ENCODE measurements around the gene TBXA2R. TPM values are rescaled to one million over a fixed set of nuclear protein-coding genes. Genes with fewer than 3 reads are reported as not detected.
"Not testable (repeated sequence)": the region's sequence is repeated elsewhere in the genome, so short reads cannot be mapped to it uniquely, and the experiment has no call there.

TBXA2R gene
- total and polyA plus RNA-seq, 4 donors = 1.7 to 6.0 (median 5.4) TPM

DNA sequence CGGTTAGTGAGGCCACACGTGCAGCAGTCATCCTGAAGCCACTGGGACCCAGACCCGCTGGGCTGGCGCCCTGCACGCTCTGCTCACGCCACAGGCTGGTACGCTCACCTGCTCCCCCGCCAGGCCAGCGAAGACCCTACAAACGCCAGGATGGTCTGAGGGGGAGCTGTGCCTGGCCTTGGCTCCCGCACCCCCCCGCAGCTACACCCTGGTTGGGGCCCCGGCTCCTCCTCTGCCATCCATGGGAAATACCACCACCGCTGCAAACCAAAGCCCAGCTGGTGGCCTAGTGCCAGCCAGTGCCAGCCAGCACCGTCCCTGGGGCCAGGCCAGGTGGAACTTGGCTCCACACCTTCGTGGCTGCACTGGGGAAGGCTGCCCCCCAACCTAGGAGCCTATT, 43.2 kb upstream of the TBXA2R start:
- WGBS = 86% methylated on average over 16 of the region's 16 CpGs
- H3K27me3 ChIP-seq (ENCODE audit: control insufficient read depth in 4 of 4, insufficient read depth in 4 of 4, low read length in 3 of 4) = no peaks in the 10 kb centered on the region
- H3K4me1 ChIP-seq (ENCODE audit: control insufficient read depth in 4 of 4, insufficient read depth in 4 of 4, low read length in 3 of 4) = peaks cover 6 to 16% (median 11%) of the 10 kb centered on the region in 4 donors
- no peak overlapping the region for H3K9ac ChIP-seq (ENCODE audit: low read depth in 1 of 2, low read length in 2 of 2)
- DNase-seq (ENCODE audit: low spot score) = no peak
- no peak overlapping the region for H3K27ac ChIP-seq (ENCODE audit: low read depth in 1 of 2, low read length in 2 of 2)
- H3K4me3 ChIP-seq (ENCODE audit: low read depth in 1 of 3, low read length in 3 of 3) = no peak overlapping the region
- no peak for TF ChIP-seq JUND (IDR thresholded peaks at IDR 0.05)
- TF ChIP-seq TAF1 (conservative IDR thresholded peaks at IDR 0.05) = no peak
- no peak for TF ChIP-seq HNF4A (conservative IDR thresholded peaks at IDR 0.05)
- no peak for TF ChIP-seq SP1 (IDR thresholded peaks at IDR 0.05)
- no peak for TF ChIP-seq NR2F2 (IDR thresholded peaks at IDR 0.05)
- TF ChIP-seq, protein P1, sequence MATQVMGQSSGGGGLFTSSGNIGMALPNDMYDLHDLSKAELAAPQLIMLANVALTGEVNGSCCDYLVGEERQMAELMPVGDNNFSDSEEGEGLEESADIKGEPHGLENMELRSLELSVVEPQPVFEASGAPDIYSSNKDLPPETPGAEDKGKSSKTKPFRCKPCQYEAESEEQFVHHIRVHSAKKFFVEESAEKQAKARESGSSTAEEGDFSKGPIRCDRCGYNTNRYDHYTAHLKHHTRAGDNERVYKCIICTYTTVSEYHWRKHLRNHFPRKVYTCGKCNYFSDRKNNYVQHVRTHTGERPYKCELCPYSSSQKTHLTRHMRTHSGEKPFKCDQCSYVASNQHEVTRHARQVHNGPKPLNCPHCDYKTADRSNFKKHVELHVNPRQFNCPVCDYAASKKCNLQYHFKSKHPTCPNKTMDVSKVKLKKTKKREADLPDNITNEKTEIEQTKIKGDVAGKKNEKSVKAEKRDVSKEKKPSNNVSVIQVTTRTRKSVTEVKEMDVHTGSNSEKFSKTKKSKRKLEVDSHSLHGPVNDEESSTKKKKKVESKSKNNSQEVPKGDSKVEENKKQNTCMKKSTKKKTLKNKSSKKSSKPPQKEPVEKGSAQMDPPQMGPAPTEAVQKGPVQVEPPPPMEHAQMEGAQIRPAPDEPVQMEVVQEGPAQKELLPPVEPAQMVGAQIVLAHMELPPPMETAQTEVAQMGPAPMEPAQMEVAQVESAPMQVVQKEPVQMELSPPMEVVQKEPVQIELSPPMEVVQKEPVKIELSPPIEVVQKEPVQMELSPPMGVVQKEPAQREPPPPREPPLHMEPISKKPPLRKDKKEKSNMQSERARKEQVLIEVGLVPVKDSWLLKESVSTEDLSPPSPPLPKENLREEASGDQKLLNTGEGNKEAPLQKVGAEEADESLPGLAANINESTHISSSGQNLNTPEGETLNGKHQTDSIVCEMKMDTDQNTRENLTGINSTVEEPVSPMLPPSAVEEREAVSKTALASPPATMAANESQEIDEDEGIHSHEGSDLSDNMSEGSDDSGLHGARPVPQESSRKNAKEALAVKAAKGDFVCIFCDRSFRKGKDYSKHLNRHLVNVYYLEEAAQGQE (IDR thresholded peaks at IDR 0.05) = no peak
- TF ChIP-seq, protein P2, sequence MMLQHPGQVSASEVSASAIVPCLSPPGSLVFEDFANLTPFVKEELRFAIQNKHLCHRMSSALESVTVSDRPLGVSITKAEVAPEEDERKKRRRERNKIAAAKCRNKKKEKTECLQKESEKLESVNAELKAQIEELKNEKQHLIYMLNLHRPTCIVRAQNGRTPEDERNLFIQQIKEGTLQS (IDR thresholded peaks at IDR 0.05) = no peak
- TF ChIP-seq FOXA1 (IDR thresholded peaks at IDR 0.05) = no peak
- no peak for TF ChIP-seq FOXA2 (IDR thresholded peaks at IDR 0.05)
- H3K9me3 ChIP-seq (ENCODE audit: control insufficient read depth in 4 of 4, low read length in 3 of 4) = no peaks in the 10 kb centered on the region
- H3K36me3 ChIP-seq (ENCODE audit: control insufficient read depth in 4 of 4, insufficient read depth in 3 of 4, low read depth in 1 of 4, low read length in 3 of 4) = peaks cover 0 to 17% (median 9%) of the 10 kb centered on the region in 4 donors

DNA sequence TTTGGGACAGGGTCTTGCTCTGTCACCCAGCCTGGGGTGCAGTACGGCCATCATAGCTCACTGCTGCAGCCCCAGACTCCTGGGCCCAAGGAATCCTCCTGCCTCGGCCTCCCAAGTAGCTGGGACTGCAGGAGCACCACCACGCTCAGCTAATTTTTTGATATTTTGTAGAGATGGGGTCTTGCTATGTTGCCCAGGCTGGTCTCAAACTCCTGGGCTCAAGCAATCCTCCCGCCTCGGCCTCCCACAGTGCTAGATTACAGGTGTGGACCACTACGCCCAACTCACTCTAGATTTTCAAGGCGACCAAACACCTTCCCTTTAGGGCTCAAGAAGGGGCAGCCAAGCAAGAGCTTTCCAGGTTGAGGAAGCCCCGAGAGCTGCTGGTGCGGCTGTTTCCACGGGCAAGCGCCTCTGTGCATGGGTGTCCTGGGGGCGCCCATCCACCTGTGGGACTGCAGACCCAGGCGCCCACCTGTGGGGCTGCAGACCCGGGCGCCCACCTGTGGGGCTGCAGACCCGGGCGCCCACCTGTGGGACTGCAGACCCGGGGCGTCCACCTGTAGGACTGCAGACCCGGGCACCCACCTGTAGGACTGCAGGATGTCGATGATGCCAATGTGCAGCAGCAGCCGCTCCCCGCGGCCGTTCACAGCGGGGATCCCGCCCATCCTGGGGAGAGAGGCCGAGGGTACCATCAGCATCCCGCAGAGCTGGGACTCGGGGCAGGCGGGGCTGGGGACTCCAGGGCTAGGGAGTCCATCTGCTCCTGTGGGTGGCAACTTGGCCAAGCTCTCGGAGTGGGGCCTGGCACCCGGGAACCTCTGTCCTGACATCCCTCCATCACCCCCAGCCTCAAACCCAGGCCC, 41.6 kb upstream of the TBXA2R start:
- 96% methylated on average over 33 of the region's 33 CpGs for WGBS
- Histone ChIP-seq H3K27me3 (ENCODE audit: control insufficient read depth in 4 of 4, insufficient read depth in 4 of 4, low read length in 3 of 4) (no peaks in the 10 kb centered on the region), H3K27ac (ENCODE audit: low read depth in 1 of 2, low read length in 2 of 2) (no peak overlapping the region), H3K36me3 (ENCODE audit: control insufficient read depth in 4 of 4, insufficient read depth in 3 of 4, low read depth in 1 of 4, low read length in 3 of 4) (peaks cover 0 to 14% (median 8%) of the 10 kb centered on the region in 4 donors), H3K4me1 (ENCODE audit: control insufficient read depth in 4 of 4, insufficient read depth in 4 of 4, low read length in 3 of 4) (peaks cover 9 to 24% (median 18%) of the 10 kb centered on the region in 4 donors), H3K4me3 (ENCODE audit: low read depth in 1 of 3, low read length in 3 of 3) (no peak overlapping the region), H3K9me3 (ENCODE audit: control insufficient read depth in 4 of 4, low read length in 3 of 4) (no peaks in the 10 kb centered on the region), H3K9ac (ENCODE audit: low read depth in 1 of 2, low read length in 2 of 2) (no peak overlapping the region)
- DNase-seq (ENCODE audit: low spot score) = no peak
- TF ChIP-seq, protein P3, sequence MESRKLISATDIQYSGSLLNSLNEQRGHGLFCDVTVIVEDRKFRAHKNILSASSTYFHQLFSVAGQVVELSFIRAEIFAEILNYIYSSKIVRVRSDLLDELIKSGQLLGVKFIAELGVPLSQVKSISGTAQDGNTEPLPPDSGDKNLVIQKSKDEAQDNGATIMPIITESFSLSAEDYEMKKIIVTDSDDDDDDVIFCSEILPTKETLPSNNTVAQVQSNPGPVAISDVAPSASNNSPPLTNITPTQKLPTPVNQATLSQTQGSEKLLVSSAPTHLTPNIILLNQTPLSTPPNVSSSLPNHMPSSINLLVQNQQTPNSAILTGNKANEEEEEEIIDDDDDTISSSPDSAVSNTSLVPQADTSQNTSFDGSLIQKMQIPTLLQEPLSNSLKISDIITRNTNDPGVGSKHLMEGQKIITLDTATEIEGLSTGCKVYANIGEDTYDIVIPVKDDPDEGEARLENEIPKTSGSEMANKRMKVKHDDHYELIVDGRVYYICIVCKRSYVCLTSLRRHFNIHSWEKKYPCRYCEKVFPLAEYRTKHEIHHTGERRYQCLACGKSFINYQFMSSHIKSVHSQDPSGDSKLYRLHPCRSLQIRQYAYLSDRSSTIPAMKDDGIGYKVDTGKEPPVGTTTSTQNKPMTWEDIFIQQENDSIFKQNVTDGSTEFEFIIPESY (IDR thresholded peaks at IDR 0.05) = no peak
- no peak for TF ChIP-seq TAF1 (conservative IDR thresholded peaks at IDR 0.05)
- TF ChIP-seq, protein P4, sequence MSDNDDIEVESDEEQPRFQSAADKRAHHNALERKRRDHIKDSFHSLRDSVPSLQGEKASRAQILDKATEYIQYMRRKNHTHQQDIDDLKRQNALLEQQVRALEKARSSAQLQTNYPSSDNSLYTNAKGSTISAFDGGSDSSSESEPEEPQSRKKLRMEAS (IDR thresholded peaks at IDR 0.05) = no peak
- TF ChIP-seq, protein P1 (IDR thresholded peaks at IDR 0.05) = no peak
- TF ChIP-seq, protein P2 (IDR thresholded peaks at IDR 0.05) = no peak

DNA sequence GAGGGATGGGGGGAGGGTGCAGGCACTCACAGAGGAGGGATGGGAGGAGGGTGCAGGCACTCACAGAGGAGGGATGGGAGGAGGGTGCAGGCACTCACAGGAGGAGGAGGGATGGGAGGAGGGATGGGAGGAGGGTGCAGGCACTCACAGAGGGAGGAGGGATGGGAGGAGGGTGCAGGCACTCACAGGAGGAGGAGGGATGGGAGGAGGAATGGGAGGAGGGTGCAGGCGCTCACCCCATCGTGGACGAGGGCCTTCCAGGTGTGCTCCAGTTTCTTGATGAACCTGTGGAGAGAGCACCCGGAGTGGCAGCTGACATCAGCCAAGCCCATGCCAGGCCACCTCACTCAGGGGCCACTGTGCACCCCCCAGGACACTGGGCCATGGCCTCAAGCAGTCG, 40.4 kb upstream of the TBXA2R start:
- not testable (repeated sequence) for H3K9me3 ChIP-seq (ENCODE audit: control insufficient read depth in 4 of 4, low read length in 3 of 4); H3K27ac ChIP-seq (ENCODE audit: low read depth in 1 of 2, low read length in 2 of 2); H3K4me3 ChIP-seq (ENCODE audit: low read depth in 1 of 3, low read length in 3 of 3); DNase-seq (ENCODE audit: low spot score); H3K36me3 ChIP-seq (ENCODE audit: control insufficient read depth in 4 of 4, insufficient read depth in 3 of 4, low read depth in 1 of 4, low read length in 3 of 4); H3K27me3 ChIP-seq (ENCODE audit: control insufficient read depth in 4 of 4, insufficient read depth in 4 of 4, low read length in 3 of 4); H3K9ac ChIP-seq (ENCODE audit: low read depth in 1 of 2, low read length in 2 of 2)
- WGBS = 93% methylated on average over 5 of the region's 5 CpGs
- H3K4me1 ChIP-seq (ENCODE audit: control insufficient read depth in 4 of 4, insufficient read depth in 4 of 4, low read length in 3 of 4) = peaks cover 9 to 24% (median 18%) of the 10 kb centered on the region in 4 donors

Data from liver (tissue), 9 donors.